GM23338 (cell line): Measurements from ENCODE around the gene THSD4. TPM values are rescaled to one million over a fixed set of nuclear protein-coding genes. Genes with fewer than 3 reads are reported as not detected.
"Not testable (repeated sequence)": the region's sequence is repeated elsewhere in the genome, so short reads cannot be mapped to it uniquely, and the experiment has no call there.

Source experiments
- ATAC-seq: fragments of 200-7000 bp; cut with Tn5 transposase; 3 replicates; pipeline ENCODE4 v1.9.1; 2020
- DNase-seq: peaks from one replicate; pipeline ENCODE4 v3.0.0-alpha.2; 2015; ENCODE audit warnings: low spot score
- H2AFZ ChIP-seq: fragments of 200-600 bp; sonication (generic); 2 replicates; pipeline ENCODE4 v1.8.0; 2016; ENCODE audit warnings: antibody characterized with exemption, mild to moderate bottlenecking, moderate library complexity
- H3F3A ChIP-seq: fragments of 200-600 bp; sonication (generic); replicated peaks from 2 replicates; pipeline ENCODE4 v1.8.0; 2017; ENCODE audit warnings: antibody characterized with exemption, mixed run types, low read depth
- H3K27ac ChIP-seq: fragments of 200-600 bp; sonication (generic); 2 replicates; pipeline ENCODE4 v1.6.1; 2016; ENCODE audit warnings: low read depth
- H3K27me3 ChIP-seq: fragments of 200-600 bp; sonication (generic); 2 replicates; pipeline ENCODE4 v1.8.0; 2016; ENCODE audit warnings: mild to moderate bottlenecking, mixed run types, moderate library complexity; ENCODE audit not compliant: insufficient read depth
- H3K36me3 ChIP-seq: fragments of 200-600 bp; sonication (generic); 2 replicates; pipeline ENCODE4 v1.8.0; 2016; ENCODE audit warnings: mild to moderate bottlenecking; ENCODE audit not compliant: insufficient read depth
- H3K4me1 ChIP-seq: fragments of 200-600 bp; sonication (generic); 2 replicates; pipeline ENCODE4 v1.8.0; 2016; ENCODE audit warnings: mild to moderate bottlenecking, moderate library complexity; ENCODE audit not compliant: insufficient read depth
- H3K4me2 ChIP-seq: fragments of 200-600 bp; sonication (generic); 2 replicates; pipeline ENCODE4 v1.7.1; 2017; ENCODE audit warnings: mixed run types
- H3K4me3 ChIP-seq: fragments of 200-600 bp; sonication (generic); 2 replicates; pipeline ENCODE4 v1.6.1; 2016; ENCODE audit warnings: mixed run types
- H3K79me2 ChIP-seq: fragments of 200-600 bp; sonication (generic); replicated peaks from 2 replicates; pipeline ENCODE4 v1.8.0; 2017; ENCODE audit warnings: mild to moderate bottlenecking; ENCODE audit not compliant: insufficient read depth
- H3K9me2 ChIP-seq: fragments of 200-600 bp; sonication (generic); 2 replicates; pipeline ENCODE4 v1.8.0; 2017; ENCODE audit not compliant: insufficient read depth
- H4K20me1 ChIP-seq: fragments of 200-600 bp; sonication (generic); replicated peaks from 2 replicates; pipeline ENCODE4 v1.8.0; 2017; ENCODE audit warnings: mild to moderate bottlenecking; ENCODE audit not compliant: insufficient read depth
- H3K27ac Mint-ChIP-seq: 2 replicates; pipeline ENCODE4 v1.8.0; 2020; ENCODE audit warnings: inconsistent platforms, mild to moderate bottlenecking, moderate library complexity, mixed read lengths
- H3K27me3 Mint-ChIP-seq: 3 replicates; pipeline ENCODE4 v1.8.0; 2022; ENCODE audit warnings: low read depth, mild to moderate bottlenecking, moderate library complexity, mixed read lengths, inconsistent platforms; ENCODE audit not compliant: insufficient read depth, poor library complexity
- H3K36me3 Mint-ChIP-seq: 3 replicates; pipeline ENCODE4 v1.8.0; 2021; ENCODE audit warnings: low read depth, mild to moderate bottlenecking, inconsistent platforms, moderate library complexity, mixed read lengths
- H3K4me1 Mint-ChIP-seq: 3 replicates; pipeline ENCODE4 v1.8.0; 2020; ENCODE audit warnings: mild to moderate bottlenecking, inconsistent platforms, mixed read lengths
- H3K4me3 Mint-ChIP-seq: 3 replicates; pipeline ENCODE4 v1.8.0; 2021; ENCODE audit warnings: moderate library complexity, mild to moderate bottlenecking, inconsistent platforms, mixed read lengths
- H3K9me3 Mint-ChIP-seq: 3 replicates; pipeline ENCODE4 v1.8.0; 2020; ENCODE audit warnings: moderate library complexity, mild to moderate bottlenecking, inconsistent platforms, mixed read lengths
- CREB1 ChIP-seq: fragments of 250-450 bp; sonication (Bioruptor Pico); IDR thresholded peaks from 2 replicates; pipeline ENCODE4 v1.5.0; 2020; ENCODE audit warnings: low read depth, mild to moderate bottlenecking, moderate library complexity
- EZH2 ChIP-seq: fragments of 200-600 bp; sonication (generic); IDR thresholded peaks from one replicate; pipeline ENCODE4 v1.8.0; 2017; ENCODE audit warnings: antibody characterized with exemption, mild to moderate bottlenecking, low read depth; ENCODE audit not compliant: unreplicated experiment
- EZH2phosphoT487 ChIP-seq: fragments of 200-600 bp; sonication (generic); IDR thresholded peaks from one replicate; pipeline ENCODE4 v1.8.1; 2018; ENCODE audit warnings: antibody characterized with exemption; ENCODE audit not compliant: unreplicated experiment
- NANOG ChIP-seq: IDR thresholded peaks from 2 replicates; pipeline ENCODE4 v1.6.1; 2016; ENCODE audit warnings: antibody characterized with exemption, borderline replicate concordance
- POLR2AphosphoS5 ChIP-seq: IDR thresholded peaks from 2 replicates; pipeline ENCODE4 v1.6.1; 2016; ENCODE audit warnings: antibody characterized with exemption, low read depth
- REST ChIP-seq: IDR thresholded peaks from one replicate; pipeline ENCODE4 v1.6.1; 2018; ENCODE audit warnings: antibody characterized with exemption; ENCODE audit not compliant: unreplicated experiment
- ZNF114 ChIP-seq: fragments of 250-450 bp; sonication (Bioruptor Pico); IDR thresholded peaks from 2 replicates; pipeline ENCODE4 v1.5.0; 2020; ENCODE audit warnings: mild to moderate bottlenecking, moderate library complexity
- ZNF331 ChIP-seq: fragments of 250-450 bp; sonication (Bioruptor Pico); IDR thresholded peaks from 2 replicates; pipeline ENCODE4 v1.5.0; 2020; ENCODE audit warnings: low read depth, mild to moderate bottlenecking, moderate library complexity
- ZNF462 ChIP-seq: fragments of 250-450 bp; sonication (Bioruptor Pico); IDR thresholded peaks from 2 replicates; pipeline ENCODE4 v1.5.0; 2020; ENCODE audit warnings: mild to moderate bottlenecking, moderate library complexity
- polyA plus RNA-seq: library from polyadenylated mRNA; unstranded; fragments of >200 nt; fragmentation: Nextera tagmentation; extraction: Ambion mirVana; gene quantifications from 2 replicates; pipeline ENCODE4 v1.2.1, GENCODE V29; 2016
- total RNA-seq: library from RNA; depleted of rRNA; stranded (reverse); fragments of >200 nt; shearing (Covaris generic); gene quantifications from 2 replicates; pipeline ENCODE4 v1.2.3, GENCODE V29; 2014

The THSD4 gene
- total and polyA plus RNA-seq, 2 experiments from 2014 or later = 2.0 to 7.4 TPM

GRCh38 chr15:71262599-71262998 is 147.3 kb downstream of the THSD4 start:
- H3K4me1 Mint-ChIP-seq = peaks cover 7% of the 10 kb centered on the region
- no peak for DNase-seq
- H3K9me3 Mint-ChIP-seq = peaks cover 28% of the 10 kb centered on the region
- Histone ChIP-seq H4K20me1 (no peaks in the 10 kb centered on the region), H3K4me1 (0 out of 2 replicates have a peak, but pooled peaks cover 8% of the 10 kb centered on the region), H3K27me3 (no peaks in the 10 kb centered on the region), H3K27ac (no peak overlapping the region), H3K79me2 (no peaks in the 10 kb centered on the region), H2AFZ (no peak overlapping the region), H3F3A (no peaks in the 10 kb centered on the region), H3K36me3 (no peaks in the 10 kb centered on the region; the same call in 1 of the 2 replicates), H3K9me2 (no peaks in the 10 kb centered on the region; the same call in 1 of the 2 replicates), H3K4me3 (no peak overlapping the region), H3K4me2 (no peak overlapping the region)
- no peak overlapping the region for H3K27ac Mint-ChIP-seq
- H3K4me3 Mint-ChIP-seq = no peak overlapping the region
- H3K27me3 Mint-ChIP-seq = peaks cover 5% of the 10 kb centered on the region
- ATAC-seq = no peak
- peaks cover 49% of the 10 kb centered on the region for H3K36me3 Mint-ChIP-seq
- no peak for TF ChIP-seq POLR2AphosphoS5
- TF ChIP-seq EZH2 = no peak
- TF ChIP-seq ZNF462 (CRISPR knock-in tag) = no peak
- TF ChIP-seq EZH2phosphoT487 = no peak
- TF ChIP-seq REST = no peak
- no peak for TF ChIP-seq CREB1
- TF ChIP-seq ZNF331 = no peak
- no peak for TF ChIP-seq NANOG
- TF ChIP-seq ZNF114 (CRISPR knock-in tag) = no peak

GRCh38 chr15:71265606-71266005 is 150.3 kb downstream of the THSD4 start:
- H3F3A ChIP-seq, H3K27ac ChIP-seq, H3K27ac Mint-ChIP-seq, H3K4me3 Mint-ChIP-seq, H3K27me3 ChIP-seq, H3K4me3 ChIP-seq, H2AFZ ChIP-seq, H4K20me1 ChIP-seq, H3K4me1 Mint-ChIP-seq, H3K79me2 ChIP-seq, ATAC-seq, H3K4me2 ChIP-seq, H3K9me2 ChIP-seq, H3K4me1 ChIP-seq, H3K36me3 ChIP-seq, H3K27me3 Mint-ChIP-seq: not testable (repeated sequence)
- Mint-ChIP-seq H3K36me3 (peaks cover 51% of the 10 kb centered on the region), H3K9me3 (peaks cover 37% of the 10 kb centered on the region)
- peak; percentile 43 for DNase-seq
